HepG2 (cell line): ENCODE data around the gene ATP8A1. TPM values are rescaled to one million over a fixed set of nuclear protein-coding genes. Genes with fewer than 3 reads are reported as not detected.

Source experiments
- ATAC-seq: fragments of 200-7000 bp; cut with Tn5 transposase; 3 replicates; pipeline ENCODE4 v1.9.1; 2020; ENCODE audit warnings: mild to moderate bottlenecking, moderate library complexity
- BruUV-seq: library from RNA; stranded (reverse); fragments of 400-500 nt; replicated peaks from 2 replicates; lab custom pipeline; 2021; lab: Mats Ljungman, UMichigan
- CTCF ChIA-PET: fragments of 300-600 bp; formaldehyde crosslinking; extraction: SDS; loops from one replicate; lab custom pipeline; 2021; ENCODE audit warnings: low total read pairs, inconsistent platforms, low intra/inter-chr PET ratio; lab: Yijun Ruan, JAX
- POLR2A ChIA-PET: fragments of 350-600 bp; sonication (Branson Sonifier 250); formaldehyde crosslinking; loops from one replicate; lab custom pipeline; 2020; ENCODE audit warnings: antibody characterized with exemption, inconsistent platforms; lab: Yijun Ruan, JAX
- DNase-seq: peaks from one replicate; pipeline ENCODE4 v3.0.0-alpha.2; 2015; ENCODE audit warnings: low spot score
- FAIRE-seq: peaks from 3 replicates; lab custom pipeline; 2011; peaks lifted over from hg19 to GRCh38; lab: Jason Lieb, UNC
- H2AFZ ChIP-seq: one replicate; pipeline ENCODE4 v1.6.1; 2011; ENCODE audit warnings: low read length, inconsistent platforms
- H3K27ac ChIP-seq: fragments of 300-600 bp; 3 replicates; pipeline ENCODE4 v1.8.0; 2011; ENCODE audit warnings: mixed run types, mild to moderate bottlenecking, mixed read lengths, low read length, inconsistent platforms; ENCODE audit not compliant: insufficient read depth; ENCODE audit errors: extremely low read length
- H3K27me3 ChIP-seq, 2 experiments: fragments of 200-600 bp in 1 of 2; 2 replicates in 1 of 2; 3 replicates in 1 of 2; pipeline versions ENCODE4 v1.6.0 to v1.8.0; 2011; ENCODE audit warnings: low read length in 2 of 2, mild to moderate bottlenecking in 2 of 2, moderate library complexity in 2 of 2, inconsistent platforms in 1 of 2; ENCODE audit not compliant: insufficient read depth in 2 of 2, control insufficient read depth in 1 of 2
- H3K36me3 ChIP-seq, 2 experiments: fragments of 200-600 bp in 1 of 2; replicated peaks in 1 of 2; 2 replicates in 1 of 2; 3 replicates in 1 of 2; pipeline versions ENCODE4 v1.5.1 to v1.8.0; 2011; ENCODE audit warnings: low read length in 2 of 2, inconsistent platforms in 1 of 2; ENCODE audit not compliant: insufficient read depth in 2 of 2, control insufficient read depth in 1 of 2
- H3K4me1 ChIP-seq: 2 replicates; pipeline ENCODE4 v1.5.1; 2012; ENCODE audit warnings: low read length, inconsistent platforms; ENCODE audit not compliant: insufficient read depth
- H3K4me2 ChIP-seq: 2 replicates; pipeline ENCODE4 v1.6.0; 2011; ENCODE audit warnings: low read depth, low read length, inconsistent platforms
- H3K4me3 ChIP-seq, 3 experiments: fragments of 200-600 bp in 1 of 3; sonication (generic), shearing (Covaris generic) in 1 of 3; replicated peaks in 1 of 3; 2 replicates each; pipeline ENCODE4 v1.5.1; 2011 to 2016; ENCODE audit warnings: low read length in 3 of 3, inconsistent platforms in 2 of 3, low read depth in 2 of 3, mild to moderate bottlenecking in 2 of 3, control low read depth in 1 of 3, mixed read lengths in 1 of 3; ENCODE audit not compliant: insufficient read depth in 1 of 3
- H3K79me2 ChIP-seq: one replicate; pipeline ENCODE4 v1.6.1; 2011; ENCODE audit warnings: low read length, inconsistent platforms; ENCODE audit not compliant: insufficient read depth
- H3K9ac ChIP-seq: 2 replicates; pipeline ENCODE4 v1.6.0; 2011; ENCODE audit warnings: mild to moderate bottlenecking, low read depth, low read length, inconsistent platforms; ENCODE audit not compliant: insufficient read depth
- H3K9me3 ChIP-seq: 2 replicates; pipeline ENCODE4 v1.5.1; 2012; ENCODE audit warnings: mild to moderate bottlenecking, low read length
- H4K20me1 ChIP-seq: 2 replicates; pipeline ENCODE4 v1.6.0; 2011; ENCODE audit warnings: inconsistent platforms, mild to moderate bottlenecking, low read length, moderate library complexity; ENCODE audit not compliant: insufficient read depth
- AGO1 ChIP-seq: fragments of 200-400 bp; formaldehyde crosslinking; IDR thresholded peaks from 2 replicates; pipeline ENCODE4 v1.6.1; 2017; ENCODE audit warnings: mild to moderate bottlenecking, low read depth, low read length, moderate library complexity; ENCODE audit not compliant: poor library complexity, severe bottlenecking
- DZIP1 ChIP-seq: sonication (generic); formaldehyde crosslinking; IDR thresholded peaks from 2 replicates; pipeline ENCODE4 v1.5.0; 2020; ENCODE audit warnings: mild to moderate bottlenecking, missing genetic modification reagents
- FOXK1 ChIP-seq: sonication (generic); formaldehyde crosslinking; IDR thresholded peaks from 2 replicates; pipeline ENCODE4 v1.4.0; 2020; ENCODE audit warnings: low read depth, missing genetic modification reagents, borderline replicate concordance
- HNRNPLL ChIP-seq: fragments of 200-400 bp; formaldehyde crosslinking; IDR thresholded peaks from 2 replicates; pipeline ENCODE4 v1.6.1; 2017; ENCODE audit warnings: mild to moderate bottlenecking, low read depth, low read length; ENCODE audit not compliant: poor library complexity, severe bottlenecking
- JUND ChIP-seq: sonication (generic); formaldehyde crosslinking; IDR thresholded peaks from 2 replicates; pipeline ENCODE4 v1.8.0; 2022; ENCODE audit warnings: mild to moderate bottlenecking, missing genetic modification reagents
- KLF13 ChIP-seq: sonication (generic); formaldehyde crosslinking; IDR thresholded peaks from 2 replicates; pipeline ENCODE4 v1.4.0; 2020; ENCODE audit warnings: mild to moderate bottlenecking, missing genetic modification reagents
- MED13 ChIP-seq: sonication (generic); formaldehyde crosslinking; IDR thresholded peaks from 2 replicates; pipeline ENCODE4 v1.5.0; 2020; ENCODE audit warnings: missing genetic modification reagents
- ZMAT3 ChIP-seq: sonication (generic); formaldehyde crosslinking; conservative IDR thresholded peaks from 2 replicates; pipeline ENCODE4 v1.7.0; 2021; ENCODE audit warnings: missing genetic modification reagents
- ZNF225 ChIP-seq: sonication (generic); formaldehyde crosslinking; IDR thresholded peaks from 2 replicates; pipeline ENCODE4 v1.4.0; 2020; ENCODE audit warnings: mild to moderate bottlenecking, missing genetic modification reagents
- ZNF292 ChIP-seq: sonication (generic); formaldehyde crosslinking; IDR thresholded peaks from 2 replicates; pipeline ENCODE4 v1.8.1; 2022; ENCODE audit warnings: mild to moderate bottlenecking, low read depth, missing genetic modification reagents, borderline replicate concordance
- ZNF326 ChIP-seq: sonication (generic); formaldehyde crosslinking; IDR thresholded peaks from 2 replicates; pipeline ENCODE4 v1.4.0; 2020; ENCODE audit warnings: missing genetic modification reagents, borderline replicate concordance
- ZNF432 ChIP-seq: sonication (generic); formaldehyde crosslinking; IDR thresholded peaks from 2 replicates; pipeline ENCODE4 v1.5.0; 2020; ENCODE audit warnings: missing genetic modification reagents, mild to moderate bottlenecking, borderline replicate concordance
- ZNF672 ChIP-seq: sonication (generic); formaldehyde crosslinking; IDR thresholded peaks from 2 replicates; pipeline ENCODE4 v1.8.1; 2022; ENCODE audit warnings: missing genetic modification reagents
- WGBS: methylation state at CpG from one replicate; pipeline ENCODE4 v1.1.6; 2017; ENCODE audit warnings: low lambda C conversion rate; 5-methylcytosine and 5-hydroxymethylcytosine counted together
- in situ Hi-C: cut with HindIII; loops from 2 replicates; pipeline ENCODE4 v1.10.0; 2017; ENCODE audit warnings: low pct_unique_long_range_greater_than_20kb; ENCODE audit not compliant: extremely low pct_ligation_motif_present
- intact Hi-C: fragments of 100-400 bp; cut with micrococcal nuclease; formaldehyde crosslinking; loops from one replicate; pipeline ENCODE4 v1.10.0; 2022; ENCODE audit not compliant: unreplicated experiment
- polyA plus RNA-seq, 8 experiments: library from polyadenylated mRNA; depleted of rRNA in 3 of 8; stranded (reverse) in 7 of 8; unstranded in 1 of 8; fragments of >200 nt; fragmentation: Illumina TruSeq in 4 of 8; extraction: Trizol in 4 of 8; gene quantifications; 2 replicates each; pipeline versions ENCODE4 v1.2.1 to v1.2.3, GENCODE V29; 2011 to 2016; ENCODE audit warnings: low read depth in 4 of 8, missing spikeins in 1 of 8, mixed read lengths in 1 of 8; ENCODE audit not compliant: insufficient read depth in 1 of 8
- total RNA-seq, 5 experiments: library from RNA; depleted of rRNA; stranded (reverse); fragments of >200 nt; fragmentation: Illumina TruSeq; extraction: Trizol; gene quantifications; 2 replicates each; pipeline ENCODE4 v1.2.3, GENCODE V29; 2016; ENCODE audit warnings: low read depth in 1 of 5
- TF ChIP-seq, protein P1 (sequence below): sonication (generic); formaldehyde crosslinking; IDR thresholded peaks from 2 replicates; pipeline ENCODE4 v1.5.1; 2020; ENCODE audit warnings: mild to moderate bottlenecking, moderate library complexity, missing genetic modification reagents
- TF ChIP-seq, protein P2 (sequence below): IDR thresholded peaks from 2 replicates; pipeline ENCODE4 v1.4.0; 2020; ENCODE audit warnings: mild to moderate bottlenecking, missing genetic modification reagents

ATP8A1 gene
- total and polyA plus RNA-seq, 2 of the 13 experiments (the other 11 are each of a cell fraction or from before 2014, with no cell fraction given) = 1.7 to 6.2 TPM

GRCh38 chr4:42603862-42604261 is 53.0 kb downstream of the ATP8A1 start:
- BruUV-seq = no TSS peak
- in situ Hi-C loops (no loop called here), intact Hi-C loops (no loop called here)
- no peak overlapping the region for H3K27ac ChIP-seq
- DNase-seq (no peak), ATAC-seq (no peak), FAIRE-seq (no peak)
- H3K9ac ChIP-seq = no peak overlapping the region
- no peak overlapping the region for H3K4me3 ChIP-seq
- H3K4me2 ChIP-seq = no peak overlapping the region
- H3K36me3 ChIP-seq = no peaks in the 10 kb centered on the region
- no peaks in the 10 kb centered on the region for H3K27me3 ChIP-seq
- ChIA-PET CTCF (no interaction called here), POLR2A (no interaction called here)
- H2AFZ ChIP-seq = no peak overlapping the region
- H3K4me1 ChIP-seq = no peaks in the 10 kb centered on the region
- no peaks in the 10 kb centered on the region for H3K9me3 ChIP-seq
- TF ChIP-seq, protein P1, sequence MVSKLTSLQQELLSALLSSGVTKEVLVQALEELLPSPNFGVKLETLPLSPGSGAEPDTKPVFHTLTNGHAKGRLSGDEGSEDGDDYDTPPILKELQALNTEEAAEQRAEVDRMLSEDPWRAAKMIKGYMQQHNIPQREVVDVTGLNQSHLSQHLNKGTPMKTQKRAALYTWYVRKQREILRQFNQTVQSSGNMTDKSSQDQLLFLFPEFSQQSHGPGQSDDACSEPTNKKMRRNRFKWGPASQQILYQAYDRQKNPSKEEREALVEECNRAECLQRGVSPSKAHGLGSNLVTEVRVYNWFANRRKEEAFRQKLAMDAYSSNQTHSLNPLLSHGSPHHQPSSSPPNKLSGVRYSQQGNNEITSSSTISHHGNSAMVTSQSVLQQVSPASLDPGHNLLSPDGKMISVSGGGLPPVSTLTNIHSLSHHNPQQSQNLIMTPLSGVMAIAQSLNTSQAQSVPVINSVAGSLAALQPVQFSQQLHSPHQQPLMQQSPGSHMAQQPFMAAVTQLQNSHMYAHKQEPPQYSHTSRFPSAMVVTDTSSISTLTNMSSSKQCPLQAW (CRISPR knock-in tag) = no peak
- TF ChIP-seq KLF13 (CRISPR knock-in tag) = no peak
- TF ChIP-seq MED13 = no peak
- no peak for TF ChIP-seq AGO1
- no peak for TF ChIP-seq ZNF292 (CRISPR knock-in tag)
- no peak for TF ChIP-seq FOXK1
- TF ChIP-seq JUND (CRISPR knock-in tag) = no peak
- TF ChIP-seq ZNF326 = no peak
- TF ChIP-seq ZNF225 (CRISPR knock-in tag) = no peak
- no peak for TF ChIP-seq ZNF432
- TF ChIP-seq, protein P2, sequence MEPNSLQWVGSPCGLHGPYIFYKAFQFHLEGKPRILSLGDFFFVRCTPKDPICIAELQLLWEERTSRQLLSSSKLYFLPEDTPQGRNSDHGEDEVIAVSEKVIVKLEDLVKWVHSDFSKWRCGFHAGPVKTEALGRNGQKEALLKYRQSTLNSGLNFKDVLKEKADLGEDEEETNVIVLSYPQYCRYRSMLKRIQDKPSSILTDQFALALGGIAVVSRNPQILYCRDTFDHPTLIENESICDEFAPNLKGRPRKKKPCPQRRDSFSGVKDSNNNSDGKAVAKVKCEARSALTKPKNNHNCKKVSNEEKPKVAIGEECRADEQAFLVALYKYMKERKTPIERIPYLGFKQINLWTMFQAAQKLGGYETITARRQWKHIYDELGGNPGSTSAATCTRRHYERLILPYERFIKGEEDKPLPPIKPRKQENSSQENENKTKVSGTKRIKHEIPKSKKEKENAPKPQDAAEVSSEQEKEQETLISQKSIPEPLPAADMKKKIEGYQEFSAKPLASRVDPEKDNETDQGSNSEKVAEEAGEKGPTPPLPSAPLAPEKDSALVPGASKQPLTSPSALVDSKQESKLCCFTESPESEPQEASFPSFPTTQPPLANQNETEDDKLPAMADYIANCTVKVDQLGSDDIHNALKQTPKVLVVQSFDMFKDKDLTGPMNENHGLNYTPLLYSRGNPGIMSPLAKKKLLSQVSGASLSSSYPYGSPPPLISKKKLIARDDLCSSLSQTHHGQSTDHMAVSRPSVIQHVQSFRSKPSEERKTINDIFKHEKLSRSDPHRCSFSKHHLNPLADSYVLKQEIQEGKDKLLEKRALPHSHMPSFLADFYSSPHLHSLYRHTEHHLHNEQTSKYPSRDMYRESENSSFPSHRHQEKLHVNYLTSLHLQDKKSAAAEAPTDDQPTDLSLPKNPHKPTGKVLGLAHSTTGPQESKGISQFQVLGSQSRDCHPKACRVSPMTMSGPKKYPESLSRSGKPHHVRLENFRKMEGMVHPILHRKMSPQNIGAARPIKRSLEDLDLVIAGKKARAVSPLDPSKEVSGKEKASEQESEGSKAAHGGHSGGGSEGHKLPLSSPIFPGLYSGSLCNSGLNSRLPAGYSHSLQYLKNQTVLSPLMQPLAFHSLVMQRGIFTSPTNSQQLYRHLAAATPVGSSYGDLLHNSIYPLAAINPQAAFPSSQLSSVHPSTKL (CRISPR knock-in tag) = no peak
- no peak for TF ChIP-seq ZNF672 (CRISPR knock-in tag)
- no peak for TF ChIP-seq ZMAT3 (CRISPR knock-in tag)
- TF ChIP-seq DZIP1 = no peak
- TF ChIP-seq HNRNPLL = no peak
- no peaks in the 10 kb centered on the region for H3K79me2 ChIP-seq
- no peaks in the 10 kb centered on the region for H4K20me1 ChIP-seq
- WGBS = 86% methylated on average over 2 of the region's 2 CpGs
